ENCODE measurements around the gene CNTROB.

The CNTROB gene

DNA sequence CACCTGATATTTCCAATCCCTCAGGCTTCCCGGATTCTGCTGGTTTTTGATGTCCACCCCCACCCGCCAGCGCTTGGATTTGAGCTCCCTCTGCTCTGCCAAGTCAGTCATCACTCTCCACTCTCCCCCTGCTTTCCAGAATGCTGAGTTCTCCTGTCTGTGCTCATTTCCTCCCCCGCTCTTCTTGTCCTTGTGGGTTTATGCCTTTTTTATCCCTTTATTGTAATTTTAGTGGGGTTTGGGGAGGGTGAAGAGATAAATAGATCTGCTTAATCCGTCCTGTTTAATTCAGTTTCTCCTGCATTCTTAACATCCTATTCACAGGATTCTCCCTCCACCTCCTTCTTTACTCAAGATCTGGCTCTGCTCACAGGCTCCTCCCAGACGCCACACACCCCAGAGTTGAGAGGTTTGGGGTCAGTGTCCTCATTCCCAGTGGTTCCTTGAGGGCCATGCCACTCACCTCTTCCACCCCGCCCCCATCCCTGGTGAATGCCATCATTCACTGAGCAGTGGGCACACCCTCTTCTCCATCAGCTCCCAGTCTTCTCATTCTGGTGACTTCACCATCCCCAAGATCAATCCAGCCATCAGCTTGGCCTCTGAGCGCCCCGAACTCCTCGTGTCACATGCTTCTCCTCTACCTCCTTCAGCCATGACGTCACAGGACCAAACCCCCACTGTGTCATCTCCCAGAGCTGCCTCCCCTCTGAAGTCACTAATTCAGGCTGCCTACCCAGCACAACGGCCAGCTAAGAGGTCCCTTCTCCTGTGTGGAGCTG lies 55.3 kb downstream of the CNTROB start:
- peak; percentile 51 for DNase-seq

DNA sequence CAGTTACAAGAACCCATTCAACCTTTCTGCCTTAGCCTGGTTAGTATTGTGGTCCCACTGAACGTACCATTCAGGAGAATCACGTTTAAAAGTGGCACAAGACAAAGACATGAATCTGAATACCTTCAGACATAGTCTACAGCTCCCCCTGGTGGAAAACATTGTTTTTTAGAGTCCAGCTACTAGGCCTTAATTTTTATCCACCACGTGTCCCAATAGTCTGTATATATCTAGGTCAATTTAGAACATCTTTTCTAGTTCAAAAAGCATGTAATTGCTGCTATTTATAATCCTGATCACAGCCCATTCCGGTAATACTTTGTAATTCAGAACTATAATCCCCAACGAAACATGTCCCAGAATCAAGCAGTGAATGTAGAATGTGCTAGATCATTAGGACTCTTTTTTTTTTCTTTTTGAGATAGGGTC lies 56.8 kb downstream of the CNTROB start:
- peak; percentile 53 for DNase-seq

DNA sequence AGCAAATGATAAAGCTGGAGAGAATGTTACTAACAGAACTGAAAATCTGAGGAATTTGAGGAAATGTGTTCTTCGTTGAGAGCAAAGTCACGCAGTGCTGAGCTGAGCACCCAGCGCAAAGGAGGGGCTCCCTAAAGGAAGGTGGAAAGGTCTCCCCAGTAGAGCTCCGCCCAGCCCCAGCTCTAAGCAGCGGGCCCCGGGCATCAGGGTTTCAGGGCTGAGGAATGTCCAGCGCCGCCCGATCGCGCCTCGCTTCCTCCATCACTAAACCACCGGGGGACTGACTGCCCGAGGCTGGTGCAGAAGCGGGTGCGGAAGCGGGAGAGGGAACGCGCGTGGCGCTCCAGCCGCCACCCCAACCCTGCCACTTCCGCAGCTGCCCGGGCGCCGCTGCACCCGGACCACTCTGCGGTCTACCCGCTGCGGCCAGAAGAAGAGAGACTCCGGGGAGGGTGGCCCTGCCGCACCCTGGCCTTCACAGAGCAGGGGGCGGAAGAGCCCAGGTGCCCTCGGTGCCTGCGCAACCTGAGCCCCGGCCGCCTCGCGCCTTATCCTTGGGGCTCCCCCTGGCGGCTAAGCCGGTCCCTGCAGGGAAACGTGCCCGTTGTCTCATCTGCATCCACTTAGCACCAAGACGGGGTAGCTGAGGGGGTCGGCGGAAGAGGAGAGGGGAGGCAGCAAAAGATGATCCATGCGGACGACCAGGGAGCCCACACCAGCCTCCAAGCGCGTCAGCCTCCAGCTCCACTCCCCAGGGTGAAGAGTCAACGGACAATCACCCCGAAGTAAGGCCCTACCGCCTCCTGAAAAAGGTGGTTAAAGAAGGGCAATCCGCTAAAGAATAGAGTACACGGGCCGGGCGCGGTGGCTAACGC lies 58.0 kb downstream of the CNTROB start:
- DNase-seq = peak; percentile 84

DNA sequence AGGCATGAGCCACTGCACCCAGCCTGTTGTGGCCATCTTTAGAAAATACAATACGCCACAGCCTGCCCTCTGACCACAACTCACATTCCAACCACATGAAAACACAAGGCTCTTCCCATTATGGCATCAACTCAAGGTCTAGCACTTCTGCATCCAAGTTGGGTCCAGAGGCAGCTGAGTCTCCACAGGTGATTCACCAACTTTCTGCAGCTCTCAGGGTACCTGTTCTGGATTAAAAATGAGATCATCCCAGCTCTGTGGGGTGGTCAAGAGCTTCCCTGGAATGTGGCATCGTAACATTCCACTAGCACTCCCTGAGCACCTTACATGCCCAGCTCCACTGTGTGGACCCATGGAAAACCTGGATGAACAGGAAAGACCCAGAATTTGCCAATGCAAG lies 60.5 kb downstream of the CNTROB start:
- DNase-seq = no peak

DNA sequence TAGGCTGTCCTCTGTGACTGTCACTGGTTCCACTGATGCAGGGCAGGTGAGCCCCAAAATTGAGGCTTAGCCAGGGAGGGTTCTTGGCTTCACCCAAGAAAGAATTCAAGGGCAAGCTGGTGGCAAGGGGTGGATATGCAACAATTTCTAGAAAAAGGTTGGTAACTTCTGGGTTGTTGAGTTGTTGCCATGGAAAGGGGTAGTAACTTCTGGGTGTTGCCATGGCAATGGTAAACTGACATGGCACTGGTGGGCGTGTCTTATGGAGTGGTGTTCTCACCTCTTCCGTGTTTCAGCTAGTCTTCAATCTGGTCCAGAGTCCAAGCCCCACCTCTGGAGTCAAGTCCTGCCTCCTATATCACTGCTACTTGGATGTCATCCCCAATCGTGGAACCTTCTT lies 60.9 kb downstream of the CNTROB start:
- DNase-seq = no peak

DNA sequence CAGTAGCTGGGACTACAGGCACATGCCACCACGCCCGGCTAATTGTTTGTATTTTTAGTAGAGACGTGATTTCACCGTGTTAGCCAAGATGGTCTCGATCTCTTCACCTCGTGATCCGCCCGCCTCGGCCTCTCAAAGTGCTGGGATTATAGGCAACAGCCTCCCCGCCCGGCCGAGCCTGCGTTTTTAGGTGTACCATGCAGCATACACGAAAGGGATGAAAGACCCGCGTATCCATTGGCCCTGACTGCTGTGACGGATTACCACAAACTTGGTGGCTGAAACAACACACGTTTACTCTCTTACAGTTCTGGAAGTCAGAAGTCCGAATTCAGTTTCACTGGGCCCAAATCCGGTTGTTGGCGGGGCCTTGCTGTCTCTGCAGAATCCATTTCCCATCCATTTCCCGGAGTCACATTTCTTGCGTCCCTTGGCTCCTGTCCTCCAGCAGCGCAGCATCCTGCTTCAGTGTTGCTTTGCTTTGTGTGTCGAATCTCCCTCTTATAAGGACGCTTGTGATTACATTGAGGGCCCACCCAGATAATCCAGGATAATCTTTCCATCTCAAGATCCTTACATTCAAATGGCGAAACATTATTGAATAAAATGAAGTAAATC lies 62.1 kb downstream of the CNTROB start:
- no peak for DNase-seq

DNA sequence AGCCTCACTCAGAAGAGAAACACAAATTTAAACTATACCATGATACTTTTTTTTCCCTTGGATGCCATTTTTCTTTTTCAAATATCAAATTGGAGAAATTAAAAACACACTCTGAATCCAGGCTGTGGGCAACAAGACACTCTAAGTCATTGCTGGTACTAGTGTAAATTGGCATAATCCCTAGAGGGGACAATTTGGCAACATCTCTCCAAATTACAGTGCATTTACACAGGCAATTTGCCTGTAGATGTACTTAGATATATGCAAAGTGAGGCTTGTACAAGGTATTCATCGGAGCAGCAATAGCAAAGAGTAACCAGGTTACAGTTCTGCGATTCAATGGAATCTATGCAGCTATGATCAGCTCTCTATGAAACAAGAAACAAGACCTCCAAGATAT lies 63.7 kb downstream of the CNTROB start:
- no peak for DNase-seq

DNA sequence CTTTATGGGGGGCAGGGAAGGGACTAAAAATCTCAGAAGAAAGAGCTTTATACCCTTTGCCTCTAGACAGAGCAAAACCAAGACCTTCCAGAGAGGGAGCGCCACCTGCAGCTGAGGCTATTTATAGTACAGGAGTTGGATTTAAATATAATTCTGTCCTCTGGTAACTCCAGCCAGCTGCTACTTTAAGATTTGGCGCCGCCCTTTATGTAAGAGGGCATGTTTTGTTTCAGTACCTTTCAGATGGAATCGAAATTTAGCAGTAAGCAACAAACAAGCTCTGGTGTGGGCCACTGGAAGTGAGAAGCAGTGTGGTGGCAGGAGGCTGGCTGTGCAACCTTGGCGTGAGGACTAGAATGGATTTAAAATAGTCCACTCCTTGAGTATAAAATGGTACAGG lies 65.2 kb downstream of the CNTROB start:
- no peak for DNase-seq

All from right hindlimb (tissue), 1 donor.